HepG2 (cell line): Measurements from ENCODE around the gene MATR3. TPM values are rescaled to one million over a fixed set of nuclear protein-coding genes. Genes with fewer than 3 reads are reported as not detected.

Source experiments
- ATAC-seq: fragments of 200-7000 bp; cut with Tn5 transposase; 3 replicates; pipeline ENCODE4 v1.9.1; 2020; ENCODE audit warnings: mild to moderate bottlenecking, moderate library complexity
- BruUV-seq: library from RNA; stranded (reverse); fragments of 400-500 nt; replicated peaks from 2 replicates; lab custom pipeline; 2021; lab: Mats Ljungman, UMichigan
- CTCF ChIA-PET: fragments of 300-600 bp; formaldehyde crosslinking; extraction: SDS; loops from one replicate; lab custom pipeline; 2021; ENCODE audit warnings: low total read pairs, inconsistent platforms, low intra/inter-chr PET ratio; lab: Yijun Ruan, JAX
- POLR2A ChIA-PET: fragments of 350-600 bp; sonication (Branson Sonifier 250); formaldehyde crosslinking; loops from one replicate; lab custom pipeline; 2020; ENCODE audit warnings: antibody characterized with exemption, inconsistent platforms; lab: Yijun Ruan, JAX
- DNase-seq: peaks from one replicate; pipeline ENCODE4 v3.0.0-alpha.2; 2015; ENCODE audit warnings: low spot score
- FAIRE-seq: peaks from 3 replicates; lab custom pipeline; 2011; peaks lifted over from hg19 to GRCh38; lab: Jason Lieb, UNC
- H2AFZ ChIP-seq: one replicate; pipeline ENCODE4 v1.6.1; 2011; ENCODE audit warnings: low read length, inconsistent platforms
- H3K27ac ChIP-seq: fragments of 300-600 bp; 3 replicates; pipeline ENCODE4 v1.8.0; 2011; ENCODE audit warnings: mixed run types, mild to moderate bottlenecking, mixed read lengths, low read length, inconsistent platforms; ENCODE audit not compliant: insufficient read depth; ENCODE audit errors: extremely low read length
- H3K27me3 ChIP-seq, 2 experiments: fragments of 200-600 bp in 1 of 2; 2 replicates in 1 of 2; 3 replicates in 1 of 2; pipeline versions ENCODE4 v1.6.0 to v1.8.0; 2011; ENCODE audit warnings: low read length in 2 of 2, mild to moderate bottlenecking in 2 of 2, moderate library complexity in 2 of 2, inconsistent platforms in 1 of 2; ENCODE audit not compliant: insufficient read depth in 2 of 2, control insufficient read depth in 1 of 2
- H3K36me3 ChIP-seq, 2 experiments: fragments of 200-600 bp in 1 of 2; replicated peaks in 1 of 2; 2 replicates in 1 of 2; 3 replicates in 1 of 2; pipeline versions ENCODE4 v1.5.1 to v1.8.0; 2011; ENCODE audit warnings: low read length in 2 of 2, inconsistent platforms in 1 of 2; ENCODE audit not compliant: insufficient read depth in 2 of 2, control insufficient read depth in 1 of 2
- H3K4me1 ChIP-seq: 2 replicates; pipeline ENCODE4 v1.5.1; 2012; ENCODE audit warnings: low read length, inconsistent platforms; ENCODE audit not compliant: insufficient read depth
- H3K4me2 ChIP-seq: 2 replicates; pipeline ENCODE4 v1.6.0; 2011; ENCODE audit warnings: low read depth, low read length, inconsistent platforms
- H3K4me3 ChIP-seq, 3 experiments: fragments of 200-600 bp in 1 of 3; sonication (generic), shearing (Covaris generic) in 1 of 3; replicated peaks in 1 of 3; 2 replicates each; pipeline ENCODE4 v1.5.1; 2011 to 2016; ENCODE audit warnings: low read length in 3 of 3, inconsistent platforms in 2 of 3, low read depth in 2 of 3, mild to moderate bottlenecking in 2 of 3, control low read depth in 1 of 3, mixed read lengths in 1 of 3; ENCODE audit not compliant: insufficient read depth in 1 of 3
- H3K79me2 ChIP-seq: one replicate; pipeline ENCODE4 v1.6.1; 2011; ENCODE audit warnings: low read length, inconsistent platforms; ENCODE audit not compliant: insufficient read depth
- H3K9ac ChIP-seq: 2 replicates; pipeline ENCODE4 v1.6.0; 2011; ENCODE audit warnings: mild to moderate bottlenecking, low read depth, low read length, inconsistent platforms; ENCODE audit not compliant: insufficient read depth
- H3K9me3 ChIP-seq: 2 replicates; pipeline ENCODE4 v1.5.1; 2012; ENCODE audit warnings: mild to moderate bottlenecking, low read length
- H4K20me1 ChIP-seq: 2 replicates; pipeline ENCODE4 v1.6.0; 2011; ENCODE audit warnings: inconsistent platforms, mild to moderate bottlenecking, low read length, moderate library complexity; ENCODE audit not compliant: insufficient read depth
- GTF2F1 ChIP-seq: fragments of 150-350 bp; IDR thresholded peaks from 2 replicates; pipeline ENCODE4 v1.6.1; 2014; ENCODE audit warnings: low read length
- LCORL ChIP-seq, 2 experiments: fragments of 450-650 bp in 1 of 2; sonication (generic) in 1 of 2; formaldehyde crosslinking in 1 of 2; IDR thresholded peaks; 2 replicates each; pipeline versions ENCODE4 v1.5.0 to v1.6.1; 2017 to 2020; ENCODE audit warnings: antibody characterized with exemption in 1 of 2, missing genetic modification reagents in 1 of 2
- POGK ChIP-seq: sonication (generic); formaldehyde crosslinking; conservative IDR thresholded peaks from 2 replicates; pipeline ENCODE4 v1.8.0; 2022; ENCODE audit warnings: mild to moderate bottlenecking, moderate library complexity, missing genetic modification reagents
- ZNF205 ChIP-seq: IDR thresholded peaks from 2 replicates; pipeline ENCODE4 v1.6.1; 2018; ENCODE audit warnings: missing biosample characterization, missing genetic modification reagents
- ZNF232 ChIP-seq: sonication (generic); formaldehyde crosslinking; IDR thresholded peaks from 2 replicates; pipeline ENCODE4 v1.4.0; 2020; ENCODE audit warnings: missing genetic modification reagents, borderline replicate concordance
- ZNF567 ChIP-seq: sonication (generic); formaldehyde crosslinking; IDR thresholded peaks from 2 replicates; pipeline ENCODE4 v1.8.1; 2023; ENCODE audit warnings: mild to moderate bottlenecking, missing genetic modification reagents, borderline replicate concordance
- ZNF619 ChIP-seq: sonication (generic); formaldehyde crosslinking; IDR thresholded peaks from 2 replicates; pipeline ENCODE4 v1.4.0; 2020; ENCODE audit warnings: mild to moderate bottlenecking, missing genetic modification reagents
- ZNF720 ChIP-seq: sonication (generic); formaldehyde crosslinking; IDR thresholded peaks from 2 replicates; pipeline ENCODE4 v1.4.0; 2020; ENCODE audit warnings: missing genetic modification reagents
- whole genome bisulfite sequencing: methylation state at CpG from one replicate; pipeline ENCODE4 v1.1.6; 2017; ENCODE audit warnings: low lambda C conversion rate; 5-methylcytosine and 5-hydroxymethylcytosine counted together
- in situ Hi-C: cut with HindIII; loops from 2 replicates; pipeline ENCODE4 v1.10.0; 2017; ENCODE audit warnings: low pct_unique_long_range_greater_than_20kb; ENCODE audit not compliant: extremely low pct_ligation_motif_present
- intact Hi-C: fragments of 100-400 bp; cut with micrococcal nuclease; formaldehyde crosslinking; loops from one replicate; pipeline ENCODE4 v1.10.0; 2022; ENCODE audit not compliant: unreplicated experiment
- polyA plus RNA-seq, 8 experiments: library from polyadenylated mRNA; depleted of rRNA in 3 of 8; stranded (reverse) in 7 of 8; unstranded in 1 of 8; fragments of >200 nt; fragmentation: Illumina TruSeq in 4 of 8; extraction: Trizol in 4 of 8; gene quantifications; 2 replicates each; pipeline versions ENCODE4 v1.2.1 to v1.2.3, GENCODE V29; 2011 to 2016; ENCODE audit warnings: low read depth in 4 of 8, missing spikeins in 1 of 8, mixed read lengths in 1 of 8; ENCODE audit not compliant: insufficient read depth in 1 of 8
- total RNA-seq, 5 experiments: library from RNA; depleted of rRNA; stranded (reverse); fragments of >200 nt; fragmentation: Illumina TruSeq; extraction: Trizol; gene quantifications; 2 replicates each; pipeline ENCODE4 v1.2.3, GENCODE V29; 2016; ENCODE audit warnings: low read depth in 1 of 5
- TF ChIP-seq, protein P1 (sequence below): sonication (generic); formaldehyde crosslinking; IDR thresholded peaks from 2 replicates; pipeline ENCODE4 v1.5.0; 2020; ENCODE audit warnings: mild to moderate bottlenecking, missing genetic modification reagents
- TF ChIP-seq, protein P2 (sequence below), 2 experiments: fragments of 450-650 bp in 1 of 2; sonication (generic) in 1 of 2; formaldehyde crosslinking; IDR thresholded peaks; 2 replicates each; pipeline versions ENCODE4 v1.5.0 to v1.8.0; 2020 to 2022; ENCODE audit warnings: mild to moderate bottlenecking in 1 of 2, missing genetic modification reagents in 1 of 2
- TF ChIP-seq, protein P3 (sequence below): sonication (generic); formaldehyde crosslinking; IDR thresholded peaks from 2 replicates; pipeline ENCODE4 v1.4.0; 2020; ENCODE audit warnings: missing genetic modification reagents

Gene MATR3
- total and polyA plus RNA-seq, 2 of the 13 experiments (the other 11 are each of a cell fraction or from before 2014, with no cell fraction given), result 94.2 to 341 TPM

DNA sequence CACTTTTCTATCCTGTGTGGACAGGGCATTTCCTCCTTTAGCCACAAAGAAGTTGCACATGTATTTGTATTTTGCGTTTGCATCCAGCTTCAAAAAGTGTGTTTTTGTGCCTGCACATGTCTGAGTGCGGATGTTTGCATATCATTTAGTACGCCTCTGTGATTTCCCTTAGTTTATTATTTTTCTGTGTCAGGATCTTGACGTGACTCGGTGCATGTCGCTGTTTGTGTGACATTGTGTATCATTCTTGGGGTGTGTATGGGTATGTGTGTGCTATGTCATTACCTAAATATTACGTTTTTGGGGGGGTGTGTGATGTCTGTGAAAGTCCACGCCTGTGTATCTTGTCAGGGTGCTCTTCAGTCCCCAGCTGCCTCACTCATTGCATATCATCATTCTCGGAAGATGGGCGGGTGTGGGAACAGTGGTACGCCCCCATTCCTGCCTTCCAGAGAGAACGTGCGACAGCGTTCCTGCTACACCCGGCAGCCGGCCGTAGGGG, 47.7 kb downstream of the MATR3 start:
- peaks cover 43% of the 10 kb centered on the region for H3K4me1 ChIP-seq
- in situ Hi-C loops (no loop called here), intact Hi-C loops (loop anchor here (1.0 kb wide), 1 partner anchor 46 kb away; no protein-coding TSS in a partner anchor)
- peak overlapping the region; percentile 1 for H2AFZ ChIP-seq
- peak overlapping the region; percentile 99 for H3K9ac ChIP-seq
- DNase-seq (no peak), FAIRE-seq (no peak), ATAC-seq (peak; percentile 85)
- CTCF ChIA-PET, result no interaction called here
- POLR2A ChIA-PET, result interaction anchor here (0.6 to 3.1 kb wide), 17 partner anchors 9 to 162 kb away, joined by 3 to 38 read pairs (median 5); partner anchors contain the start of genes MATR3 and SLC23A1
- WGBS, result 7% methylated on average over 8 of the region's 17 CpGs
- H3K4me3 ChIP-seq, result peak overlapping the region; percentile 60 to 98 (median 84)
- peaks cover 41% of the 10 kb centered on the region for H4K20me1 ChIP-seq
- H3K27ac ChIP-seq, result no peak overlapping the region
- peak overlapping the region; percentile 100 for H3K4me2 ChIP-seq
- no peaks in the 10 kb centered on the region for H3K9me3 ChIP-seq
- H3K36me3 ChIP-seq, result 0 out of 5 replicates have a peak, but pooled peaks cover 0 to 3% of the 10 kb centered on the region in 2 experiments
- BruUV-seq, result no TSS peak
- peaks cover 46% of the 10 kb centered on the region for H3K79me2 ChIP-seq
- no peaks in the 10 kb centered on the region; a peak in 1 of 5 replicates for H3K27me3 ChIP-seq
- TF ChIP-seq, protein P1, sequence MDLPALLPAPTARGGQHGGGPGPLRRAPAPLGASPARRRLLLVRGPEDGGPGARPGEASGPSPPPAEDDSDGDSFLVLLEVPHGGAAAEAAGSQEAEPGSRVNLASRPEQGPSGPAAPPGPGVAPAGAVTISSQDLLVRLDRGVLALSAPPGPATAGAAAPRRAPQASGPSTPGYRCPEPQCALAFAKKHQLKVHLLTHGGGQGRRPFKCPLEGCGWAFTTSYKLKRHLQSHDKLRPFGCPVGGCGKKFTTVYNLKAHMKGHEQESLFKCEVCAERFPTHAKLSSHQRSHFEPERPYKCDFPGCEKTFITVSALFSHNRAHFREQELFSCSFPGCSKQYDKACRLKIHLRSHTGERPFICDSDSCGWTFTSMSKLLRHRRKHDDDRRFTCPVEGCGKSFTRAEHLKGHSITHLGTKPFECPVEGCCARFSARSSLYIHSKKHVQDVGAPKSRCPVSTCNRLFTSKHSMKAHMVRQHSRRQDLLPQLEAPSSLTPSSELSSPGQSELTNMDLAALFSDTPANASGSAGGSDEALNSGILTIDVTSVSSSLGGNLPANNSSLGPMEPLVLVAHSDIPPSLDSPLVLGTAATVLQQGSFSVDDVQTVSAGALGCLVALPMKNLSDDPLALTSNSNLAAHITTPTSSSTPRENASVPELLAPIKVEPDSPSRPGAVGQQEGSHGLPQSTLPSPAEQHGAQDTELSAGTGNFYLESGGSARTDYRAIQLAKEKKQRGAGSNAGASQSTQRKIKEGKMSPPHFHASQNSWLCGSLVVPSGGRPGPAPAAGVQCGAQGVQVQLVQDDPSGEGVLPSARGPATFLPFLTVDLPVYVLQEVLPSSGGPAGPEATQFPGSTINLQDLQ (CRISPR knock-in tag), result no peak
- TF ChIP-seq ZNF567 (0 out of 2 replicates have a peak, but pooled peaks have one; percentile 6), ZNF619 (0 out of 2 replicates have a peak, but pooled peaks have one; percentile 19), ZNF205 (CRISPR knock-in tag) (no peak), ZNF720 (CRISPR knock-in tag) (no peak), POGK (CRISPR knock-in tag) (no peak), LCORL (IDR thresholded peaks at IDR 0.05) (no peak), LCORL (CRISPR knock-in tag; IDR thresholded peaks at IDR 0.05) (peak; percentile 55; the same call in 1 of the 2 replicates), GTF2F1 (no peak), ZNF232 (0 out of 2 replicates have a peak, but pooled peaks have one; percentile 17)
- TF ChIP-seq, protein P2, sequence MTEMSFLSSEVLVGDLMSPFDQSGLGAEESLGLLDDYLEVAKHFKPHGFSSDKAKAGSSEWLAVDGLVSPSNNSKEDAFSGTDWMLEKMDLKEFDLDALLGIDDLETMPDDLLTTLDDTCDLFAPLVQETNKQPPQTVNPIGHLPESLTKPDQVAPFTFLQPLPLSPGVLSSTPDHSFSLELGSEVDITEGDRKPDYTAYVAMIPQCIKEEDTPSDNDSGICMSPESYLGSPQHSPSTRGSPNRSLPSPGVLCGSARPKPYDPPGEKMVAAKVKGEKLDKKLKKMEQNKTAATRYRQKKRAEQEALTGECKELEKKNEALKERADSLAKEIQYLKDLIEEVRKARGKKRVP (CRISPR knock-in tag; IDR thresholded peaks at IDR 0.05), result 0 out of 4 replicates have a peak, but pooled peaks of 1 of the 2 experiments have one; percentile 61
- TF ChIP-seq, protein P3, sequence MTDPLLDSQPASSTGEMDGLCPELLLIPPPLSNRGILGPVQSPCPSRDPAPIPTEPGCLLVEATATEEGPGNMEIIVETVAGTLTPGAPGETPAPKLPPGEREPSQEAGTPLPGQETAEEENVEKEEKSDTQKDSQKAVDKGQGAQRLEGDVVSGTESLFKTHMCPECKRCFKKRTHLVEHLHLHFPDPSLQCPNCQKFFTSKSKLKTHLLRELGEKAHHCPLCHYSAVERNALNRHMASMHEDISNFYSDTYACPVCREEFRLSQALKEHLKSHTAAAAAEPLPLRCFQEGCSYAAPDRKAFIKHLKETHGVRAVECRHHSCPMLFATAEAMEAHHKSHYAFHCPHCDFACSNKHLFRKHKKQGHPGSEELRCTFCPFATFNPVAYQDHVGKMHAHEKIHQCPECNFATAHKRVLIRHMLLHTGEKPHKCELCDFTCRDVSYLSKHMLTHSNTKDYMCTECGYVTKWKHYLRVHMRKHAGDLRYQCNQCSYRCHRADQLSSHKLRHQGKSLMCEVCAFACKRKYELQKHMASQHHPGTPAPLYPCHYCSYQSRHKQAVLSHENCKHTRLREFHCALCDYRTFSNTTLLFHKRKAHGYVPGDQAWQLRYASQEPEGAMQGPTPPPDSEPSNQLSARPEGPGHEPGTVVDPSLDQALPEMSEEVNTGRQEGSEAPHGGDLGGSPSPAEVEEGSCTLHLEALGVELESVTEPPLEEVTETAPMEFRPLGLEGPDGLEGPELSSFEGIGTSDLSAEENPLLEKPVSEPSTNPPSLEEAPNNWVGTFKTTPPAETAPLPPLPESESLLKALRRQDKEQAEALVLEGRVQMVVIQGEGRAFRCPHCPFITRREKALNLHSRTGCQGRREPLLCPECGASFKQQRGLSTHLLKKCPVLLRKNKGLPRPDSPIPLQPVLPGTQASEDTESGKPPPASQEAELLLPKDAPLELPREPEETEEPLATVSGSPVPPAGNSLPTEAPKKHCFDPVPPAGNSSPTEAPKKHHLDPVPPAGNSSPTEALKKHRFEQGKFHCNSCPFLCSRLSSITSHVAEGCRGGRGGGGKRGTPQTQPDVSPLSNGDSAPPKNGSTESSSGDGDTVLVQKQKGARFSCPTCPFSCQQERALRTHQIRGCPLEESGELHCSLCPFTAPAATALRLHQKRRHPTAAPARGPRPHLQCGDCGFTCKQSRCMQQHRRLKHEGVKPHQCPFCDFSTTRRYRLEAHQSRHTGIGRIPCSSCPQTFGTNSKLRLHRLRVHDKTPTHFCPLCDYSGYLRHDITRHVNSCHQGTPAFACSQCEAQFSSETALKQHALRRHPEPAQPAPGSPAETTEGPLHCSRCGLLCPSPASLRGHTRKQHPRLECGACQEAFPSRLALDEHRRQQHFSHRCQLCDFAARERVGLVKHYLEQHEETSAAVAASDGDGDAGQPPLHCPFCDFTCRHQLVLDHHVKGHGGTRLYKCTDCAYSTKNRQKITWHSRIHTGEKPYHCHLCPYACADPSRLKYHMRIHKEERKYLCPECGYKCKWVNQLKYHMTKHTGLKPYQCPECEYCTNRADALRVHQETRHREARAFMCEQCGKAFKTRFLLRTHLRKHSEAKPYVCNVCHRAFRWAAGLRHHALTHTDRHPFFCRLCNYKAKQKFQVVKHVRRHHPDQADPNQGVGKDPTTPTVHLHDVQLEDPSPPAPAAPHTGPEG (CRISPR knock-in tag), result 0 out of 2 replicates have a peak, but pooled peaks have one; percentile 13
